CD14-positive monocyte (primary cell): ENCODE results near the gene CELF2. TPM values are rescaled to one million over a fixed set of nuclear protein-coding genes. Genes with fewer than 3 reads are reported as not detected.

Experiments
- DNase-seq, 3 donors: peaks; one replicate each; pipeline ENCODE4 v3.0.0-alpha.2; 2011 to 2022
- H2AFZ ChIP-seq: 2 replicates; pipeline ENCODE4 v1.6.0; 2012; ENCODE audit warnings: mild to moderate bottlenecking, low read depth, low read length, inconsistent platforms; ENCODE audit not compliant: insufficient read depth, poor library complexity, severe bottlenecking
- H3K27ac ChIP-seq, 2 donors: 1 replicate in 1 of 2; 2 replicates in 1 of 2; pipeline ENCODE4 v1.5.1; 2012 to 2013; ENCODE audit warnings: low read length in 2 of 2, control low read depth in 1 of 2, inconsistent platforms in 1 of 2, low read depth in 1 of 2, mild to moderate bottlenecking in 1 of 2
- H3K27me3 ChIP-seq, 2 donors: one replicate each; pipeline versions ENCODE4 v1.6.0 to v1.6.1; 2011 to 2013; ENCODE audit warnings: low read length in 2 of 2; ENCODE audit not compliant: control insufficient read depth in 2 of 2, insufficient read depth in 2 of 2
- H3K36me3 ChIP-seq, 2 donors: replicated peaks in 1 of 2; 1 replicate in 1 of 2; 2 replicates in 1 of 2; pipeline versions ENCODE4 v1.5.1 to v1.6.1; 2012 to 2013; ENCODE audit warnings: low read length in 2 of 2, control low read depth in 1 of 2, inconsistent platforms in 1 of 2, mild to moderate bottlenecking in 1 of 2; ENCODE audit not compliant: insufficient read depth in 2 of 2, control insufficient read depth in 1 of 2
- H3K4me1 ChIP-seq, 2 donors: 1 replicate in 1 of 2; 2 replicates in 1 of 2; pipeline versions ENCODE4 v1.5.1 to v1.6.1; 2012 to 2013; ENCODE audit warnings: low read length in 2 of 2, control low read depth in 1 of 2, inconsistent platforms in 1 of 2, mild to moderate bottlenecking in 1 of 2, moderate library complexity in 1 of 2; ENCODE audit not compliant: insufficient read depth in 2 of 2, control insufficient read depth in 1 of 2
- H3K4me2 ChIP-seq: replicated peaks from 2 replicates; pipeline ENCODE3; 2012; ENCODE audit warnings: low read length, moderate library complexity, mild to moderate bottlenecking; ENCODE audit not compliant: poor library complexity, severe bottlenecking; ENCODE audit errors: extremely low read depth
- H3K4me3 ChIP-seq, 3 experiments: fragments of 200-600 bp in 1 of 3; sonication (generic) in 1 of 3; replicated peaks in 1 of 3; 1 replicate in 2 of 3; 2 replicates in 1 of 3; pipeline ENCODE4 v1.5.1; 2011 to 2013; ENCODE audit warnings: low read length in 3 of 3, mild to moderate bottlenecking in 3 of 3, control low read depth in 2 of 3, low read depth in 2 of 3, inconsistent platforms in 1 of 3, moderate library complexity in 1 of 3
- H3K79me2 ChIP-seq: 2 replicates; pipeline ENCODE4 v1.6.0; 2012; ENCODE audit warnings: mild to moderate bottlenecking, control low read depth, inconsistent platforms, low read length, moderate library complexity; ENCODE audit not compliant: insufficient read depth
- H3K9ac ChIP-seq: 2 replicates; pipeline ENCODE4 v1.6.0; 2017; ENCODE audit warnings: low read length, mild to moderate bottlenecking; ENCODE audit not compliant: insufficient read depth, poor library complexity, severe bottlenecking
- H3K9me3 ChIP-seq, 2 donors: replicated peaks in 1 of 2; 1 replicate in 1 of 2; 2 replicates in 1 of 2; pipeline versions ENCODE4 v1.5.1 to v1.6.1; 2012 to 2013; ENCODE audit warnings: low read length in 2 of 2, control low read depth in 1 of 2; ENCODE audit not compliant: control insufficient read depth in 1 of 2, insufficient read depth in 1 of 2
- H4K20me1 ChIP-seq: 2 replicates; pipeline ENCODE4 v1.6.0; 2012; ENCODE audit warnings: mild to moderate bottlenecking, low read length, control low read depth, moderate library complexity; ENCODE audit not compliant: insufficient read depth
- H3K27ac Mint-ChIP-seq, 7 donors: one replicate each; pipeline ENCODE4 v1.8.0; 2020; ENCODE audit warnings: mild to moderate bottlenecking in 7 of 7, mixed read lengths in 7 of 7, moderate library complexity in 6 of 7, inconsistent platforms in 2 of 7
- H3K27me3 Mint-ChIP-seq, 3 donors: one replicate each; pipeline ENCODE4 v1.8.0; 2021 to 2022; ENCODE audit warnings: low read depth in 3 of 3, mild to moderate bottlenecking in 3 of 3, mixed read lengths in 3 of 3, moderate library complexity in 3 of 3, inconsistent platforms in 1 of 3
- H3K36me3 Mint-ChIP-seq, 2 donors: one replicate each; pipeline ENCODE4 v1.8.0; 2020; ENCODE audit warnings: mixed read lengths in 2 of 2, inconsistent platforms in 1 of 2, mild to moderate bottlenecking in 1 of 2
- H3K4me1 Mint-ChIP-seq: one replicate; pipeline ENCODE4 v1.8.0; 2020; ENCODE audit warnings: mild to moderate bottlenecking, mixed read lengths
- H3K4me3 Mint-ChIP-seq, 2 donors: one replicate each; pipeline ENCODE4 v1.8.0; 2020; ENCODE audit warnings: mild to moderate bottlenecking in 2 of 2, mixed read lengths in 2 of 2, moderate library complexity in 1 of 2
- H3K9me3 Mint-ChIP-seq, 7 donors: one replicate each; pipeline ENCODE4 v1.8.0; 2020 to 2022; ENCODE audit warnings: mixed read lengths in 7 of 7, mild to moderate bottlenecking in 6 of 7, moderate library complexity in 6 of 7, inconsistent platforms in 2 of 7
- WGBS: methylation state at CpG from one replicate; pipeline ENCODE4 v1.1.5; 2013; ENCODE audit warnings: missing lambda C conversion rate; ENCODE audit not compliant: insufficient coverage; 5-methylcytosine and 5-hydroxymethylcytosine counted together
- intact Hi-C, 2 donors: fragments of 100-400 bp; cut with micrococcal nuclease; formaldehyde crosslinking; loops; one replicate each; pipeline versions ENCODE4 v1.15.0 to v1.15.1; 2023
- polyA plus RNA-seq, 3 donors: library from polyadenylated mRNA; depleted of rRNA in 1 of 3; unstranded in 2 of 3; stranded (reverse) in 1 of 3; fragments of 300-500 nt in 2 of 3; fragments of >200 nt in 1 of 3; fragmentation: Illumina TruSeq in 2 of 3; gene quantifications; 1 replicate in 2 of 3; 2 replicates in 1 of 3; pipeline ENCODE4 v1.2.3, GENCODE V29; 2012 to 2021
- TF ChIP-seq, protein P1 (sequence below): fragments of 200-600 bp; IDR thresholded peaks from one replicate; pipeline ENCODE4 v1.8.0; 2022; ENCODE audit warnings: antibody characterized with exemption, mild to moderate bottlenecking

Gene CELF2
- polyA plus RNA-seq, 3 donors, result 53.5 to 93.3 (median 80.5) TPM

DNA sequence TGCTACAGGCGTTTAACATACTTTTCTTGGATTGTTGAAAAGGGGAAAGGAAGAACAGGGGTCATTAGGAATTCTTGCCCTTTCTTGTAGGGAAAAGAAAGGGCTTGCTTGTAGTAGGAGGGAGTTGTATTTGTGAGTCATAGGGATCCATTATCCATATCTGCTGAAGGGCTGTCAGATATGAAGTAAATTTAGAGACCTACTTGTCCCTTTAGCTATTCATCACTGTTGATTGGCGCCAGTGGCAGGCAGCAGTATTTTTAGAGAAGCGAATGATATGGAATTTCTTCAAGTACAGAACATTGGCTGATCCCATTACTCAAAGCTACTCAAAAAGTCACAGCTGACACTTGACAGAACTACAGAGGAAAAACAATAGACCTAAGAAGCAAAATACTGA lies 97.7 kb downstream of the CELF2 start:
- Histone ChIP-seq H3K9me3 (no peaks in the 10 kb centered on the region), H3K36me3 (no peaks in the 10 kb centered on the region), H3K27me3 (no peaks in the 10 kb centered on the region), H3K79me2 (no peaks in the 10 kb centered on the region), H3K9ac (no peak overlapping the region), H4K20me1 (peaks cover 3% of the 10 kb centered on the region), H3K4me1 (peaks cover 5% of the 10 kb centered on the region in 2 donors), H3K4me3 (no peak overlapping the region), H3K4me2 (no peak overlapping the region), H2AFZ (no peak overlapping the region), H3K27ac (no peak overlapping the region)
- no peak for DNase-seq
- TF ChIP-seq, protein P1, sequence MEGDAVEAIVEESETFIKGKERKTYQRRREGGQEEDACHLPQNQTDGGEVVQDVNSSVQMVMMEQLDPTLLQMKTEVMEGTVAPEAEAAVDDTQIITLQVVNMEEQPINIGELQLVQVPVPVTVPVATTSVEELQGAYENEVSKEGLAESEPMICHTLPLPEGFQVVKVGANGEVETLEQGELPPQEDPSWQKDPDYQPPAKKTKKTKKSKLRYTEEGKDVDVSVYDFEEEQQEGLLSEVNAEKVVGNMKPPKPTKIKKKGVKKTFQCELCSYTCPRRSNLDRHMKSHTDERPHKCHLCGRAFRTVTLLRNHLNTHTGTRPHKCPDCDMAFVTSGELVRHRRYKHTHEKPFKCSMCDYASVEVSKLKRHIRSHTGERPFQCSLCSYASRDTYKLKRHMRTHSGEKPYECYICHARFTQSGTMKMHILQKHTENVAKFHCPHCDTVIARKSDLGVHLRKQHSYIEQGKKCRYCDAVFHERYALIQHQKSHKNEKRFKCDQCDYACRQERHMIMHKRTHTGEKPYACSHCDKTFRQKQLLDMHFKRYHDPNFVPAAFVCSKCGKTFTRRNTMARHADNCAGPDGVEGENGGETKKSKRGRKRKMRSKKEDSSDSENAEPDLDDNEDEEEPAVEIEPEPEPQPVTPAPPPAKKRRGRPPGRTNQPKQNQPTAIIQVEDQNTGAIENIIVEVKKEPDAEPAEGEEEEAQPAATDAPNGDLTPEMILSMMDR, result no peak
- Mint-ChIP-seq H3K4me3 (no peak overlapping the region), H3K4me1 (peaks cover 14% of the 10 kb centered on the region), H3K27ac (peak overlapping the region in 1 of 7 donors; percentile 21), H3K27me3 (no peaks in the 10 kb centered on the region), H3K36me3 (no peaks in the 10 kb centered on the region), H3K9me3 (peaks cover 0 to 2% (median 0%) of the 10 kb centered on the region in 7 donors)
- WGBS, result no CpG with 5 or more reads among the region's 3 CpGs
- intact Hi-C loops, result no loop called here

- H3K27ac Mint-ChIP-seq, result no peak overlapping the region
- Histone ChIP-seq H3K4me3 (no peak overlapping the region), H4K20me1 (peaks cover 3% of the 10 kb centered on the region), H3K79me2 (no peaks in the 10 kb centered on the region), H3K27ac (no peak overlapping the region), H3K4me1 (peaks cover 5% of the 10 kb centered on the region in 2 donors), H3K36me3 (no peaks in the 10 kb centered on the region), H2AFZ (no peak overlapping the region), H3K9me3 (no peaks in the 10 kb centered on the region), H3K9ac (no peak overlapping the region), H3K4me2 (no peak overlapping the region), H3K27me3 (no peaks in the 10 kb centered on the region)
- no peaks in the 10 kb centered on the region for H3K9me3 Mint-ChIP-seq
- 93% methylated on average over 4 of the region's 4 CpGs for WGBS
- intact Hi-C loops, result no loop called here
- TF ChIP-seq, protein P1, result no peak
- no peak overlapping the region for H3K4me3 Mint-ChIP-seq
- no peak for DNase-seq
- peaks cover 14% of the 10 kb centered on the region for H3K4me1 Mint-ChIP-seq
- H3K36me3 Mint-ChIP-seq, result no peaks in the 10 kb centered on the region
- H3K27me3 Mint-ChIP-seq, result peaks cover 0 to 3% (median 1%) of the 10 kb centered on the region in 3 donors
Measured at GRCh38 chr10:11116361-11116760, 98.7 kb downstream of the CELF2 start.
